ENCODE results near the gene ARHGEF35. TPM values are rescaled to one million over a fixed set of nuclear protein-coding genes. Genes with fewer than 3 reads are reported as not detected.
"Not testable (repeated sequence)": the region's sequence is repeated elsewhere in the genome, so short reads cannot be mapped to it uniquely, and the experiment has no call there.

Gene ARHGEF35
- total RNA-seq, result 1 to 10 TPM; 2.3 to 2.8 TPM

- H3K4me1 Mint-ChIP-seq (ENCODE audit: low read depth); H3K27me3 Mint-ChIP-seq; H3K36me3 Mint-ChIP-seq (ENCODE audit: low read depth); H3K9me3 Mint-ChIP-seq; POLR2A ChIA-PET; intact Hi-C loops (cut with micrococcal nuclease); CTCF ChIA-PET; H3K27ac Mint-ChIP-seq; DNase-seq: not testable (repeated sequence)
- ATAC-seq, result peak; percentile 70
- peak within 1 kb of the TSS; percentile 34 for H3K4me3 Mint-ChIP-seq
These were observed at the start of gene ARHGEF35 for GRCh38 chr7:144195212-144195872. ARHGEF35 (minus strand) TSS chr7:144195833; CDS start chr7:144188383, 7,450 bp downstream.

- H3K27ac Mint-ChIP-seq; POLR2A ChIA-PET; ATAC-seq; CTCF ChIA-PET; H3K4me3 Mint-ChIP-seq; intact Hi-C loops (cut with micrococcal nuclease); H3K9me3 Mint-ChIP-seq; DNase-seq; H3K27me3 Mint-ChIP-seq; H3K36me3 Mint-ChIP-seq (ENCODE audit: low read depth); H3K4me1 Mint-ChIP-seq (ENCODE audit: low read depth): not testable (repeated sequence)
These were observed 49.7 kb upstream of the ARHGEF35 start for GRCh38 chr7:144245372-144245771.

GRCh38 chr7:144239365-144239764, 43.7 kb upstream of the ARHGEF35 start, which contains the start of gene OR2A42:
OR2A42 (minus strand) TSS chr7:144239605; CDS start chr7:144232843, 6,762 bp downstream.
- H3K4me1 Mint-ChIP-seq (ENCODE audit: low read depth); H3K4me3 Mint-ChIP-seq; ATAC-seq; H3K27ac Mint-ChIP-seq; H3K27me3 Mint-ChIP-seq; DNase-seq; CTCF ChIA-PET; H3K36me3 Mint-ChIP-seq (ENCODE audit: low read depth); intact Hi-C loops (cut with micrococcal nuclease); H3K9me3 Mint-ChIP-seq; POLR2A ChIA-PET: not testable (repeated sequence)

GRCh38 chr7:144238530-144239082, 43.0 kb upstream of the ARHGEF35 start:
- H3K4me3 Mint-ChIP-seq; ATAC-seq; intact Hi-C loops (cut with micrococcal nuclease): not testable (repeated sequence)

GRCh38 chr7:144233039-144233438, 37.4 kb upstream of the ARHGEF35 start:
- H3K4me1 Mint-ChIP-seq (ENCODE audit: low read depth); H3K9me3 Mint-ChIP-seq; DNase-seq; H3K27ac Mint-ChIP-seq; POLR2A ChIA-PET; H3K4me3 Mint-ChIP-seq; H3K27me3 Mint-ChIP-seq; ATAC-seq; intact Hi-C loops (cut with micrococcal nuclease); H3K36me3 Mint-ChIP-seq (ENCODE audit: low read depth); CTCF ChIA-PET: not testable (repeated sequence)

More at GRCh38 chr7:144238530-144239082, 43.0 kb upstream of the ARHGEF35 start:
- H3K4me1 Mint-ChIP-seq (ENCODE audit: low read depth); POLR2A ChIA-PET; H3K27ac Mint-ChIP-seq; H3K27me3 Mint-ChIP-seq; H3K9me3 Mint-ChIP-seq; CTCF ChIA-PET; DNase-seq; H3K36me3 Mint-ChIP-seq (ENCODE audit: low read depth): not testable (repeated sequence)

GRCh38 chr7:144231027-144231426, 35.4 kb upstream of the ARHGEF35 start:
- H3K4me3 Mint-ChIP-seq; DNase-seq; POLR2A ChIA-PET; H3K36me3 Mint-ChIP-seq (ENCODE audit: low read depth); H3K27me3 Mint-ChIP-seq; ATAC-seq; H3K27ac Mint-ChIP-seq; intact Hi-C loops (cut with micrococcal nuclease); CTCF ChIA-PET; H3K4me1 Mint-ChIP-seq (ENCODE audit: low read depth); H3K9me3 Mint-ChIP-seq: not testable (repeated sequence)

- H3K4me3 Mint-ChIP-seq; DNase-seq; ATAC-seq; H3K27ac Mint-ChIP-seq; H3K9me3 Mint-ChIP-seq; H3K4me1 Mint-ChIP-seq (ENCODE audit: low read depth); POLR2A ChIA-PET; H3K36me3 Mint-ChIP-seq (ENCODE audit: low read depth); intact Hi-C loops (cut with micrococcal nuclease); H3K27me3 Mint-ChIP-seq; CTCF ChIA-PET: not testable (repeated sequence)
These were observed 33.2 kb upstream of the ARHGEF35 start for GRCh38 chr7:144228810-144229209.

- H3K4me1 Mint-ChIP-seq (ENCODE audit: low read depth); ATAC-seq; intact Hi-C loops (cut with micrococcal nuclease); DNase-seq; H3K9me3 Mint-ChIP-seq; H3K4me3 Mint-ChIP-seq; H3K27ac Mint-ChIP-seq; POLR2A ChIA-PET; CTCF ChIA-PET; H3K36me3 Mint-ChIP-seq (ENCODE audit: low read depth); H3K27me3 Mint-ChIP-seq: not testable (repeated sequence)
These were observed 31.2 kb upstream of the ARHGEF35 start for GRCh38 chr7:144226866-144227265.

GRCh38 chr7:144223675-144224074, 28.0 kb upstream of the ARHGEF35 start:
- POLR2A ChIA-PET; ATAC-seq; H3K4me1 Mint-ChIP-seq (ENCODE audit: low read depth): not testable (repeated sequence)

GRCh38 chr7:144220531-144220930, 24.9 kb upstream of the ARHGEF35 start:
- H3K27ac Mint-ChIP-seq; H3K4me3 Mint-ChIP-seq; CTCF ChIA-PET; ATAC-seq; POLR2A ChIA-PET; DNase-seq; H3K9me3 Mint-ChIP-seq; intact Hi-C loops (cut with micrococcal nuclease); H3K4me1 Mint-ChIP-seq (ENCODE audit: low read depth); H3K36me3 Mint-ChIP-seq (ENCODE audit: low read depth); H3K27me3 Mint-ChIP-seq: not testable (repeated sequence)

More at GRCh38 chr7:144223675-144224074, 28.0 kb upstream of the ARHGEF35 start:
- H3K4me3 Mint-ChIP-seq; CTCF ChIA-PET; H3K27me3 Mint-ChIP-seq; H3K27ac Mint-ChIP-seq; H3K36me3 Mint-ChIP-seq (ENCODE audit: low read depth); DNase-seq; H3K9me3 Mint-ChIP-seq; intact Hi-C loops (cut with micrococcal nuclease): not testable (repeated sequence)

- H3K27me3 Mint-ChIP-seq, CTCF ChIA-PET: not testable (repeated sequence)
These were observed 23.5 kb upstream of the ARHGEF35 start for GRCh38 chr7:144219149-144219548.

GRCh38 chr7:144218581-144218980, 22.9 kb upstream of the ARHGEF35 start:
- not testable (repeated sequence) for H3K9me3 Mint-ChIP-seq

More at GRCh38 chr7:144219149-144219548, 23.5 kb upstream of the ARHGEF35 start:
- H3K9me3 Mint-ChIP-seq; DNase-seq; H3K36me3 Mint-ChIP-seq (ENCODE audit: low read depth); H3K4me3 Mint-ChIP-seq; intact Hi-C loops (cut with micrococcal nuclease); POLR2A ChIA-PET; H3K27ac Mint-ChIP-seq; H3K4me1 Mint-ChIP-seq (ENCODE audit: low read depth): not testable (repeated sequence)
- ATAC-seq, result peak; percentile 68

More at GRCh38 chr7:144218581-144218980, 22.9 kb upstream of the ARHGEF35 start:
- H3K27me3 Mint-ChIP-seq; POLR2A ChIA-PET; H3K27ac Mint-ChIP-seq; CTCF ChIA-PET; DNase-seq; intact Hi-C loops (cut with micrococcal nuclease); ATAC-seq; H3K4me3 Mint-ChIP-seq; H3K4me1 Mint-ChIP-seq (ENCODE audit: low read depth); H3K36me3 Mint-ChIP-seq (ENCODE audit: low read depth): not testable (repeated sequence)
